ENCODE data around the gene ILK.

ILK gene

GRCh38 chr11:6568191-6568918, 35.2 kb upstream of the ILK start:
- Mint-ChIP-seq H3K36me3 (ENCODE audit: low read depth) (peaks cover 28% of the 10 kb centered on the region), H3K27ac (no peak overlapping the region), H3K4me1 (ENCODE audit: low read depth) (no peaks in the 10 kb centered on the region), H3K27me3 (no peaks in the 10 kb centered on the region), H3K9me3 (no peaks in the 10 kb centered on the region), H3K4me3 (no peak overlapping the region)

- Mint-ChIP-seq H3K9me3 (no peaks in the 10 kb centered on the region), H3K27me3 (no peaks in the 10 kb centered on the region), H3K4me1 (ENCODE audit: low read depth) (no peaks in the 10 kb centered on the region), H3K4me3 (no peak overlapping the region), H3K27ac (peak overlapping the region; percentile 2), H3K36me3 (ENCODE audit: low read depth) (peaks cover 32% of the 10 kb centered on the region)
These were observed 33.9 kb upstream of the ILK start for GRCh38 chr11:6569706-6570105.

- no peaks in the 10 kb centered on the region for H3K4me1 Mint-ChIP-seq (ENCODE audit: low read depth)
- no peaks in the 10 kb centered on the region for H3K9me3 Mint-ChIP-seq
- H3K4me3 Mint-ChIP-seq = no peak overlapping the region
- H3K36me3 Mint-ChIP-seq (ENCODE audit: low read depth) = peaks cover 32% of the 10 kb centered on the region
- H3K27me3 Mint-ChIP-seq = no peaks in the 10 kb centered on the region
- no peak overlapping the region for H3K27ac Mint-ChIP-seq
These were observed 32.7 kb upstream of the ILK start for GRCh38 chr11:6570691-6571427.

- H3K4me3 Mint-ChIP-seq = no peak overlapping the region
- H3K4me1 Mint-ChIP-seq (ENCODE audit: low read depth) = no peaks in the 10 kb centered on the region
- H3K27ac Mint-ChIP-seq = no peak overlapping the region
- H3K27me3 Mint-ChIP-seq = no peaks in the 10 kb centered on the region
- no peaks in the 10 kb centered on the region for H3K9me3 Mint-ChIP-seq
- peaks cover 31% of the 10 kb centered on the region for H3K36me3 Mint-ChIP-seq (ENCODE audit: low read depth)
These were observed 32.1 kb upstream of the ILK start for GRCh38 chr11:6571434-6572008.

- no peak overlapping the region for H3K4me3 Mint-ChIP-seq
- no peaks in the 10 kb centered on the region for H3K27me3 Mint-ChIP-seq
- H3K9me3 Mint-ChIP-seq = no peaks in the 10 kb centered on the region
- H3K36me3 Mint-ChIP-seq (ENCODE audit: low read depth) = peaks cover 31% of the 10 kb centered on the region
- H3K4me1 Mint-ChIP-seq (ENCODE audit: low read depth) = no peaks in the 10 kb centered on the region
- no peak overlapping the region for H3K27ac Mint-ChIP-seq
These were observed 31.4 kb upstream of the ILK start for GRCh38 chr11:6572215-6572614.

GRCh38 chr11:6574816-6575715, 28.5 kb upstream of the ILK start:
- H3K4me1 Mint-ChIP-seq (ENCODE audit: low read depth) = no peaks in the 10 kb centered on the region
- no peaks in the 10 kb centered on the region for H3K27me3 Mint-ChIP-seq
- no peaks in the 10 kb centered on the region for H3K9me3 Mint-ChIP-seq
- H3K36me3 Mint-ChIP-seq (ENCODE audit: low read depth) = peaks cover 28% of the 10 kb centered on the region
- no peak overlapping the region for H3K27ac Mint-ChIP-seq
- no peak overlapping the region for H3K4me3 Mint-ChIP-seq

- Mint-ChIP-seq H3K4me3 (no peak overlapping the region), H3K9me3 (no peaks in the 10 kb centered on the region), H3K27ac (no peak overlapping the region), H3K36me3 (ENCODE audit: low read depth) (peaks cover 33% of the 10 kb centered on the region), H3K27me3 (no peaks in the 10 kb centered on the region), H3K4me1 (ENCODE audit: low read depth) (no peaks in the 10 kb centered on the region)
These were observed 26.9 kb upstream of the ILK start for GRCh38 chr11:6576471-6577373.

GRCh38 chr11:6578134-6578533, 25.4 kb upstream of the ILK start:
- H3K27me3 Mint-ChIP-seq = no peaks in the 10 kb centered on the region
- peaks cover 33% of the 10 kb centered on the region for H3K36me3 Mint-ChIP-seq (ENCODE audit: low read depth)
- H3K4me3 Mint-ChIP-seq = no peak overlapping the region
- H3K9me3 Mint-ChIP-seq = peaks cover 3% of the 10 kb centered on the region
- no peak overlapping the region for H3K27ac Mint-ChIP-seq
- no peaks in the 10 kb centered on the region for H3K4me1 Mint-ChIP-seq (ENCODE audit: low read depth)

GRCh38 chr11:6579681-6580080, 23.9 kb upstream of the ILK start:
- no peak overlapping the region for H3K27ac Mint-ChIP-seq
- H3K27me3 Mint-ChIP-seq = no peaks in the 10 kb centered on the region
- peaks cover 16% of the 10 kb centered on the region for H3K9me3 Mint-ChIP-seq
- peaks cover 44% of the 10 kb centered on the region for H3K36me3 Mint-ChIP-seq (ENCODE audit: low read depth)
- H3K4me1 Mint-ChIP-seq (ENCODE audit: low read depth) = no peaks in the 10 kb centered on the region
- no peak overlapping the region for H3K4me3 Mint-ChIP-seq

- peaks cover 20% of the 10 kb centered on the region for H3K9me3 Mint-ChIP-seq
- H3K27me3 Mint-ChIP-seq = no peaks in the 10 kb centered on the region
- H3K4me1 Mint-ChIP-seq (ENCODE audit: low read depth) = no peaks in the 10 kb centered on the region
- H3K4me3 Mint-ChIP-seq = no peak overlapping the region
- peaks cover 61% of the 10 kb centered on the region for H3K36me3 Mint-ChIP-seq (ENCODE audit: low read depth)
- no peak overlapping the region for H3K27ac Mint-ChIP-seq
These were observed 20.0 kb upstream of the ILK start for GRCh38 chr11:6583584-6583983.

- Mint-ChIP-seq H3K4me1 (ENCODE audit: low read depth) (no peaks in the 10 kb centered on the region), H3K27ac (no peak overlapping the region), H3K36me3 (ENCODE audit: low read depth) (peaks cover 64% of the 10 kb centered on the region)
These were observed 19.0 kb upstream of the ILK start for GRCh38 chr11:6584528-6584927.

GRCh38 chr11:6586434-6587359, 16.9 kb upstream of the ILK start:
- no peak overlapping the region for H3K4me3 Mint-ChIP-seq
- no peak overlapping the region for H3K27ac Mint-ChIP-seq
- H3K27me3 Mint-ChIP-seq = no peaks in the 10 kb centered on the region
- H3K36me3 Mint-ChIP-seq (ENCODE audit: low read depth) = peaks cover 61% of the 10 kb centered on the region
- peaks cover 20% of the 10 kb centered on the region for H3K9me3 Mint-ChIP-seq
- H3K4me1 Mint-ChIP-seq (ENCODE audit: low read depth) = no peaks in the 10 kb centered on the region

More at GRCh38 chr11:6584528-6584927, 19.0 kb upstream of the ILK start:
- Mint-ChIP-seq H3K9me3 (peaks cover 20% of the 10 kb centered on the region), H3K4me3 (no peak overlapping the region), H3K27me3 (no peaks in the 10 kb centered on the region)

GRCh38 chr11:6587360-6587953, 16.1 kb upstream of the ILK start:
- Mint-ChIP-seq H3K27ac (no peak overlapping the region), H3K9me3 (peaks cover 20% of the 10 kb centered on the region), H3K27me3 (no peaks in the 10 kb centered on the region), H3K4me3 (no peak overlapping the region), H3K36me3 (ENCODE audit: low read depth) (peaks cover 63% of the 10 kb centered on the region), H3K4me1 (ENCODE audit: low read depth) (no peaks in the 10 kb centered on the region)

All from stimulated activated naive CD8-positive, alpha-beta T cell treated with anti-CD3 and anti-CD28 coated beads, Interleukin-15, Interleukin-2, amounts not matched to agents 100 ng/mL and 50 ng/mL, for 24 hours (primary cell).